Testis (tissue), 3 donors: ENCODE data around the gene ZNF575. TPM values are rescaled to one million over a fixed set of nuclear protein-coding genes. Genes with fewer than 3 reads are reported as not detected.

Source experiments
- DNase-seq: peaks from one replicate; pipeline ENCODE4 v3.0.0-alpha.2; 2019
- H3K27ac ChIP-seq, 2 donors: fragments of 200-600 bp; sonication (generic); one replicate each; pipeline ENCODE4 v1.5.1; 2019
- H3K27me3 ChIP-seq: fragments of 200-600 bp; sonication (generic); one replicate; pipeline ENCODE4 v1.5.1; 2019
- H3K36me3 ChIP-seq: fragments of 200-600 bp; sonication (generic); one replicate; pipeline ENCODE4 v1.5.1; 2017; ENCODE audit warnings: low read depth; ENCODE audit errors: missing control alignments
- H3K4me1 ChIP-seq: fragments of 200-600 bp; sonication (generic); one replicate; pipeline ENCODE4 v1.5.1; 2019
- H3K4me3 ChIP-seq, 2 donors: fragments of 200-600 bp; sonication (generic); one replicate each; pipeline ENCODE4 v1.5.1; 2017 to 2019
- H3K9me3 ChIP-seq: fragments of 200-600 bp; sonication (generic); one replicate; pipeline ENCODE4 v1.5.1; 2017
- POLR2A ChIP-seq: fragments of 450-650 bp; IDR thresholded peaks from one replicate; pipeline ENCODE4 v1.6.1; 2017; ENCODE audit warnings: antibody characterized with exemption, mild to moderate bottlenecking, moderate library complexity
- WGBS, 2 donors: methylation state at CpG; one replicate each; pipeline ENCODE4 v1.1.5; 2018; 5-methylcytosine and 5-hydroxymethylcytosine counted together
- intact Hi-C: fragments of 100-400 bp; cut with DNase I; formaldehyde crosslinking; loops from one replicate; pipeline ENCODE4 v1.15.1; 2023; ENCODE audit warnings: low total_unique reads
- polyA plus RNA-seq: library from polyadenylated mRNA; stranded (reverse); fragments of 350-450 nt; fragmentation: Illumina TruSeq; extraction: RNeasy Lipid Tissue Mini Kit (QIAGEN cat#74804); gene quantifications from one replicate; pipeline ENCODE4 v1.2.3, GENCODE V29; 2014; ENCODE audit warnings: low read depth, low replicate concordance; ENCODE audit not compliant: insufficient read depth
- total RNA-seq, 2 donors: library from RNA; depleted of rRNA; stranded (reverse); fragments of >200 nt; gene quantifications; one replicate each; pipeline ENCODE4 v1.2.3, GENCODE V29; 2016
- TF ChIP-seq, protein P1 (sequence below), 3 experiments: fragments of 450-650 bp in 2 of 3; fragments of 200-600 bp in 1 of 3; sonication (generic) in 1 of 3; IDR thresholded peaks; one replicate each; pipeline ENCODE4 v1.5.1; 2016 to 2019; ENCODE audit warnings: antibody characterized with exemption in 3 of 3, mild to moderate bottlenecking in 2 of 3, moderate library complexity in 1 of 3

Gene ZNF575
- total and polyA plus RNA-seq, 3 donors from 2014 or later: 1.1 to 2.4 (median 1.7) TPM

DNA sequence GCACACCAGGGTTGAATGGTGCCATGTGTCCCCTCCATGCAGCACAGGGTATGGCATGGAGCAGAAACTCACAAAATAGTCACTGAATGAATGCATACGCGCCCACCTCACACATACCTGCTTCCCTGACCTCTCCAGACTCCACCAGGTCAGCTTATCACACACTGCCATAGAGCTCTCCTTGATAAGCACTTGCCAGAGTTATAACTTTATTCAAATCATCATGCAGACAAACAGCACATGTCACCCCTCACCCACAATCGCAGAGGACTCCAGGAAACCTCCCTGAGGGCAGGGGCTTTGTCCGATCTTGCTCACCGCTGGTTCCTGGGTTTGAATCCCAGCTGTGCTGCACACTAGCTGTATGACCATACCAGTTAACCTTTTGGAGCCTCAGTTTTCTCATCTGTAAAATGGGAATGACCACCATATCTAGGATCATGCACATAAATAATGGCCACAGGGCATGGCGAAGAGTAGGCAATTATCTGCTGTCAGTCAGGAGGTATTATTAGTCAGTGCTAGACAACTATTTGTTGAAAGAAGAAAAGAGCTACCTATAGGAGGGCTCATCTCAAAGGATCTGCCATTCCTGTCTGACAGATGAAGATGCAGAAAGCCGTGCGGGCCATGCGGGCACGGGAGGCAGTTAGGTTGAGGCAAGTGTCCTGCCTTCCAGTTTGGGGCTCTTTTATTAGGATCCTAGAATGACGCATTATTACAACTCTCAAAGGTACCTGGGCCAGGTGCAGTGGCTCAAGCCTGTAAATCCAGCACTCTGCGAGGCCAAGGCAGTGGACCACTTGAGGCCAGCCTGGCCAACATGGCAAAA lies 28.4 kb downstream of the ZNF575 start:
- H3K4me3 ChIP-seq: no peak overlapping the region
- no peaks in the 10 kb centered on the region for H3K36me3 ChIP-seq
- 89 to 90% methylated on average over 12 of the region's 12 CpGs for WGBS, 2 donors
- H3K4me1 ChIP-seq: no peaks in the 10 kb centered on the region
- no peaks in the 10 kb centered on the region for H3K9me3 ChIP-seq
- intact Hi-C loops: no loop called here
- TF ChIP-seq POLR2A: no peak
- TF ChIP-seq, protein P1, sequence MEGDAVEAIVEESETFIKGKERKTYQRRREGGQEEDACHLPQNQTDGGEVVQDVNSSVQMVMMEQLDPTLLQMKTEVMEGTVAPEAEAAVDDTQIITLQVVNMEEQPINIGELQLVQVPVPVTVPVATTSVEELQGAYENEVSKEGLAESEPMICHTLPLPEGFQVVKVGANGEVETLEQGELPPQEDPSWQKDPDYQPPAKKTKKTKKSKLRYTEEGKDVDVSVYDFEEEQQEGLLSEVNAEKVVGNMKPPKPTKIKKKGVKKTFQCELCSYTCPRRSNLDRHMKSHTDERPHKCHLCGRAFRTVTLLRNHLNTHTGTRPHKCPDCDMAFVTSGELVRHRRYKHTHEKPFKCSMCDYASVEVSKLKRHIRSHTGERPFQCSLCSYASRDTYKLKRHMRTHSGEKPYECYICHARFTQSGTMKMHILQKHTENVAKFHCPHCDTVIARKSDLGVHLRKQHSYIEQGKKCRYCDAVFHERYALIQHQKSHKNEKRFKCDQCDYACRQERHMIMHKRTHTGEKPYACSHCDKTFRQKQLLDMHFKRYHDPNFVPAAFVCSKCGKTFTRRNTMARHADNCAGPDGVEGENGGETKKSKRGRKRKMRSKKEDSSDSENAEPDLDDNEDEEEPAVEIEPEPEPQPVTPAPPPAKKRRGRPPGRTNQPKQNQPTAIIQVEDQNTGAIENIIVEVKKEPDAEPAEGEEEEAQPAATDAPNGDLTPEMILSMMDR (IDR thresholded peaks at IDR 0.05): no peak
- no peak overlapping the region for H3K27ac ChIP-seq
- no peak for DNase-seq
- no peaks in the 10 kb centered on the region for H3K27me3 ChIP-seq

DNA sequence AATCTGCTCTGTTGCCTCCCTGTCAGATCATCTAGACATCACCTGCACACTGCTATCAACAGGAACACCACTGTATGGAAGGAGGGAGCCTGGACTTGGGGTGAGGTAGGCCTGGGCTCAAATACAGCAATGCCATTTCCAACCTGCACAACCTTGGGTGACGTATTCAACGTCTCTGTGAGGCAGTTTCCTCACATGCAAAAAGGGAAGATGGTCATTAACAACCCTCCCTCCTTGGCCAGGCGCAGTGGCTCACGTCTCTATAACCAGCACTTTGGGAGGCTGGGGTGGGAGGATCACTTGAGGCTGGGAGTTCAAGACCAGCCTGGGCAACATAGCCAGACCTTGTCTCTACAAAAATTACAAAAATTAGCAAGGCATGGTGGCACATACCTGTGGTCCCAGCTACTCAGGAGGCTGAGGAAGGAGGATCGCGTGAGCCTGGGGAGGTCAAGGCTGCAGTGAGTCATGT lies 29.3 kb downstream of the ZNF575 start:
- WGBS, 2 donors: 83 to 96% methylated on average over 6 of the region's 6 CpGs
- Histone ChIP-seq H3K27ac (peak overlapping the region in 1 of 2 donors; percentile 7), H3K9me3 (no peaks in the 10 kb centered on the region), H3K27me3 (no peaks in the 10 kb centered on the region), H3K36me3 (no peaks in the 10 kb centered on the region), H3K4me1 (no peaks in the 10 kb centered on the region), H3K4me3 (no peak overlapping the region)
- no peak for DNase-seq
- no peak for TF ChIP-seq POLR2A
- TF ChIP-seq, protein P1 (IDR thresholded peaks at IDR 0.05): no peak
- intact Hi-C loops: no loop called here

DNA sequence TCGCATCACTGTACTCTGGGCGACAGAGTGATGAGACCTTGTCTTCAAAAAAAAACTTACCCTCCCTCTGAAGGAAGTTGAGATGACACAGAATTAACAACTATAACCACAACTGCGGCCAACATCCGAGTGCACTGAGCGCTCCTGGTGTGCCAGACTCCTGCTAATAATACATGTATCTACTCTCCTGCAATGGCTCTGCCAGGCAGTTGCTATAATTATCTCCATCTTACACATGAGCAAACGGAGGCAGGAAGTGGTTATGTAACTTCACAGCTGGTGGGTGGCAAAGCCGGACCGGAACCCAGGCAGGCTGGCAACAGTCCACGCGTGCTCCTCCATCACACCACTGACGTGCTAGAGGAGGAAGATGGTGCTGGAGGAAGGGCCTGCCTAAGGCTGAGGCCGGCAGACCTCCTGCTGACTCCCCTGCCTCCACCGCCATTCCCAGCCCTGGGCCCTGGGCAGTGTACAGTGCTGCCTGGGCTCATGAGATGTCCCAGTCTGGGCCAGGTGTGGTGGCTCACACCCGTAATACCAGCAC lies 29.8 kb downstream of the ZNF575 start:
- no peak for TF ChIP-seq POLR2A
- TF ChIP-seq, protein P1 (IDR thresholded peaks at IDR 0.05): no peak
- intact Hi-C loops: no loop called here
- Histone ChIP-seq H3K27ac (peak overlapping the region in 1 of 2 donors; percentile 7), H3K36me3 (no peaks in the 10 kb centered on the region), H3K9me3 (no peaks in the 10 kb centered on the region), H3K4me3 (no peak overlapping the region), H3K27me3 (no peaks in the 10 kb centered on the region), H3K4me1 (no peaks in the 10 kb centered on the region)
- DNase-seq: peak; percentile 60
- 65 to 74% methylated on average over 14 of the region's 14 CpGs for WGBS, 2 donors

DNA sequence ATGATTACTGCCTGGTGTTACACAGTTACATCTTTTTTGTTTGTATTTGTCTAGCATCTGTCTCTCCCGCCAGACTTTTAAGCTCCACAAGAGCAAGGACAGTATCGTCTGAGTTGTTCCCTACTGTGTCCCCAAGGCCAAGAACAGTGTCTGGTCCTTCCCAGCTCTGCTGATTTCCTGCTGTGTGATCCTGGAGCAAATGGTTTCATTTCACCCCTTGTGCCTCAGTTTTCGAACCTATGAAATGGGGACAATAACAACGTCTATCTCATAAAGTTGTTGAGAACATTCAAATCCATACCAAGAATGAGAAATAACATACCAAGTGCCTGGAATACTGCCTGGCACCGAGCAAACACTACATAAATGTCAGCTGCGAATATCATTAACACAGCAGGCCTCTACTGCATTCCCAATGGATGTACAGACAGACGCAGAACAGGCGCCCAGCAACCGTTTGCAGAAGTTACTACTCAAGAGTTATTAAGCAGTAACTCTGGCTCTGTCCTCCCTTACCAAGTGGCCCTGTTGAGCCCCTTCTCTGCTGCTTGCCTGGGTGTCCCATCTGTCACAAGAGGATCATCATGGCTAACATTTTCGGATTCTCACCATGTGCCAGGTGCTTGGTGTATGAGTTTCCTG lies 30.9 kb downstream of the ZNF575 start:
- no peak overlapping the region for H3K27ac ChIP-seq
- H3K36me3 ChIP-seq: no peaks in the 10 kb centered on the region
- 83 to 93% methylated on average over 10 of the region's 10 CpGs for WGBS, 2 donors
- H3K4me3 ChIP-seq: no peak overlapping the region
- intact Hi-C loops: no loop called here
- DNase-seq: no peak
- no peaks in the 10 kb centered on the region for H3K4me1 ChIP-seq
- TF ChIP-seq POLR2A: no peak
- TF ChIP-seq, protein P1 (IDR thresholded peaks at IDR 0.05): no peak
- no peaks in the 10 kb centered on the region for H3K9me3 ChIP-seq
- H3K27me3 ChIP-seq: no peaks in the 10 kb centered on the region
